ENCODE results near the gene DMBT1. TPM values are rescaled to one million over a fixed set of nuclear protein-coding genes. Genes with fewer than 3 reads are reported as not detected.

The DMBT1 gene
- total RNA-seq, 1 donor, result not detected

DNA sequence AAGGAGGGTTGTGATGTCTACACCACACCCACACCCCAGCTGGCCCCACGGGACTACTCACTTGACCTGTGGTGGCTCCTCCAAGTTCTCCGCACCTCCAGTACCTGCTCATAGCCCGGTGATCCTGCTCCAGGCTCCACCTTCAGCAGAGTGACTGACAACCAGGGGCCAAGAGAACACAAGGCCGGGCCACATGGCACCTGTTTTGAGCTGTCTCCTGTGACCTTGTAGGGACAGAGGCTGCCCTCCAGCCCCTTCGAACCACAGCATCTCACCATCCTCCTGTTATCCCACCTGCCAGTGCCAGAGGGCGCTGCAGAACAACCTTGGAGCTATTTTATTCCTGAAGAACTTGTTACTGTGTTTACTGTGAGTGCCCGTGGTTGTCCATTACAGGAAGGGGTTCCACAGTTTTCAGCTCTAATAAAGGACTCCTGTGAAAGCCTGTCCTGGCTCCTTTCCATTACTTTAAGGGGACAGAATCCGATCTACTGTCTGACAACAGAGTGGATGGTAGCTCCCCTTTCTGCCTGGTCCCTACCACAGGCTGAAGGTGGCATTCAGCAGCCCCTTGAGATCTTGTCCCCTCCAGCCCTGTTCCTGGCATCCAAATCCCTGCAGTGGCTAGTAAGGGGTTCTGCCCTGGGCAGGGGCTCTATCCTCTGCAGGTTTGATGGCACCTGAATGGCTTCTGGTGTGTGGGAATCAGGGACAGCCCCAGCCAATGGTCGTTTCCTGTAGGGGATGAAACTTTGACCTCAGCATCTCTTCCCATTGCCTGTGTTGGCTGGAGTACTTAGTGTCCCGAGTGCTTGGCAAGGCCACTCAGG is 88.3 kb downstream of the DMBT1 start:
- DNase-seq (ENCODE audit: low read depth), result peak; percentile 22
- H3K4me3 ChIP-seq (ENCODE audit: low read depth, low read length), result no peak overlapping the region
- TF ChIP-seq, protein P1, sequence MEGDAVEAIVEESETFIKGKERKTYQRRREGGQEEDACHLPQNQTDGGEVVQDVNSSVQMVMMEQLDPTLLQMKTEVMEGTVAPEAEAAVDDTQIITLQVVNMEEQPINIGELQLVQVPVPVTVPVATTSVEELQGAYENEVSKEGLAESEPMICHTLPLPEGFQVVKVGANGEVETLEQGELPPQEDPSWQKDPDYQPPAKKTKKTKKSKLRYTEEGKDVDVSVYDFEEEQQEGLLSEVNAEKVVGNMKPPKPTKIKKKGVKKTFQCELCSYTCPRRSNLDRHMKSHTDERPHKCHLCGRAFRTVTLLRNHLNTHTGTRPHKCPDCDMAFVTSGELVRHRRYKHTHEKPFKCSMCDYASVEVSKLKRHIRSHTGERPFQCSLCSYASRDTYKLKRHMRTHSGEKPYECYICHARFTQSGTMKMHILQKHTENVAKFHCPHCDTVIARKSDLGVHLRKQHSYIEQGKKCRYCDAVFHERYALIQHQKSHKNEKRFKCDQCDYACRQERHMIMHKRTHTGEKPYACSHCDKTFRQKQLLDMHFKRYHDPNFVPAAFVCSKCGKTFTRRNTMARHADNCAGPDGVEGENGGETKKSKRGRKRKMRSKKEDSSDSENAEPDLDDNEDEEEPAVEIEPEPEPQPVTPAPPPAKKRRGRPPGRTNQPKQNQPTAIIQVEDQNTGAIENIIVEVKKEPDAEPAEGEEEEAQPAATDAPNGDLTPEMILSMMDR (IDR thresholded peaks at IDR 0.05; ENCODE audit: insufficient read depth, low read depth, low read length), result peak; percentile 59

DNA sequence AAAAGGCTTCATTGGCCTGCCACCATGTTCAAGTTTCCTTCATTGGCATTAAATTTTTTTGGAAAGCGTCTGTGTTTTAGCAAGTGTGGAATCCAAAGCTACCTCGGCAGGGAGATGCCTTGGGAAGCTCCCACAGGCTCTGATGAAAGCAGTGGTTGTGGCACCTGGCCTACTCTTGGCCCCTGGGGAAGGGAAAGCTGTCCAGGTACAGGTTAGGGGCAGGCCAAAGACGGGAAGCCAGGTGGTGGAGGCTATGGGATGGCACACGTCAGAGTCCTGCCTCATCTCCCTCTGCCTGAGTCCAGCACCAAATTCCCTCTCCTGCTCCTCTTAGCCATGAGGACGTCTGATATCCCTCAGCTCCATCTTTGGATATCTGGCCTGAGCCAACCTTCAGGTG is 89.3 kb downstream of the DMBT1 start:
- TF ChIP-seq, protein P1 (IDR thresholded peaks at IDR 0.05; ENCODE audit: insufficient read depth, low read depth, low read length), result no peak
- H3K4me3 ChIP-seq (ENCODE audit: low read depth, low read length), result no peak overlapping the region
- no peak for DNase-seq (ENCODE audit: low read depth)

DNA sequence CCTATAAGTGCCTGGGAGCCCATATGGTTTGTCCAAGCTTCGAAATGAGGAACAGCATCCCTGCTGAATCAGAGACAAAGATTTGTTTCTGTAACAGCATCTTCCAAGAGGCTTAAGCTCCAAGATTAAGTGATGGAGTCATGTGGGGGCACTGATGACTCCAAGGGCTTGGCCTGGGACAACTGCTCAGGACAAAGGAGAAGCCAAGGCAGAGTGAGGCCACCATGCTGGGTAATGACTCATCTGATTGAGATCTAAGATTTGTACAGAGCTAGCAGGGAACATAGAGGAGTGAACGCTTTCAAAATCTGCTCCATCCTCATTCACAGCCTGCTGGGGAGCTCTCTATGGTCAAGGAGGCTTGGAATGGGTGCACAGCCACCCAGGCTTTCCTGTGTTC is 89.8 kb downstream of the DMBT1 start:
- H3K4me3 ChIP-seq (ENCODE audit: low read depth, low read length), result no peak overlapping the region
- TF ChIP-seq, protein P1 (IDR thresholded peaks at IDR 0.05; ENCODE audit: insufficient read depth, low read depth, low read length), result no peak
- no peak for DNase-seq (ENCODE audit: low read depth)

DNA sequence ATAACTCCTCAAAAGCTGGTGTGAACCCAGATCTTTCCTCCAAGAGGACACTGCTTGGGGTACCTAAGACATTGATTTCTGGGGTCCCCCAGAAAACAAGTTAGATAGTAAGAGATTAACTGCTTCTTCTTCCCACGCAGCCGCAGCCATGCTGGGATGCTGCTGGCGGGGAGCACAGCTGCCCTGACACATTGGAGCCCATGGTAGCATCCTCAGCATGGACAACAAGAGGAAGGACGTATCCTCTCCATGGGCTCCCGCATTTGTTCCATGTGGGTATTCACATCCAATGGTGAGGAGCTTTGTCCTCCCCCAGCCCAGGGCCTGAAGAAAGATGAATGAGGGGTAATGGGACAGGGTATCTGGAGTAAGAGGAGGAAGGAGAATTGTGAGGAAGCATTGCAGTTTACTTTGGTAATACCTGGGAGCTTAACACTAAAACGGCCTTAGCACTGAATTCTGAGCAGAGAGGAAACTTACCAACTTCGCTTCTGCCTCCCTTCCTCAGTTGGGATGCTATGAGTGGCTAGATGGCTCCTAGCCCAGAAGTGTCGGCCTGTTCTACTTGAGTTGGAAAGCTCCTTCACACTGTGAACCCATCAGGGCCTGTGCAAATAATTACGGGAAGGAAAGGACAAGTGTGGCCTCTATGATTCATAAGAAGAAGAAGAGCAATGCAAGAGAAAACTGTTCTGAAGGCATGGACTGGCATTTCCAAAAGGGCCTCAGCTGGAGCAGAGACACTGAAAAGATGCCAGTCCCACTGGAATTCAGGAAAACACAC is 95.2 kb downstream of the DMBT1 start:
- no peak overlapping the region for H3K4me3 ChIP-seq (ENCODE audit: low read depth, low read length)
- no peak for DNase-seq (ENCODE audit: low read depth)
- TF ChIP-seq, protein P1 (IDR thresholded peaks at IDR 0.05; ENCODE audit: insufficient read depth, low read depth, low read length), result no peak

DNA sequence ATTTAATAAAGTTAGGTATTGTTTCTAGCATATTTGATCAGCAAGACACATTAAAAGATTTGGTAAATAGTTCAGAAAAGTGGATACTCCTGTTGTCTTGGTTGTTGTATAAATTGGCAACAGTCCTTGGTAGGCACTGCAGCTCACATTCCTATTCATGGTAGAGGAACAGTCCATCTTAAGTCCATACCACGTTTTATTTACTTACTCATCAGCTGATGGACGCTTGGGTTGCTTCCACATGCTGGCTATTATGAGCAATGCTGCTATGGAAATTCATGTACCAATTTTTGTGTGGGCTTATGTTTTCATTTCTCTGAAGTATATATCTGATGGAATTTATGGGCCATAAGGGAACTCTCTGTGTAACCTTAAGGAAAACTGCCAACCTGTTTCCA is 95.8 kb downstream of the DMBT1 start:
- no peak overlapping the region for H3K4me3 ChIP-seq (ENCODE audit: low read depth, low read length)
- TF ChIP-seq, protein P1 (IDR thresholded peaks at IDR 0.05; ENCODE audit: insufficient read depth, low read depth, low read length), result no peak
- no peak for DNase-seq (ENCODE audit: low read depth)

DNA sequence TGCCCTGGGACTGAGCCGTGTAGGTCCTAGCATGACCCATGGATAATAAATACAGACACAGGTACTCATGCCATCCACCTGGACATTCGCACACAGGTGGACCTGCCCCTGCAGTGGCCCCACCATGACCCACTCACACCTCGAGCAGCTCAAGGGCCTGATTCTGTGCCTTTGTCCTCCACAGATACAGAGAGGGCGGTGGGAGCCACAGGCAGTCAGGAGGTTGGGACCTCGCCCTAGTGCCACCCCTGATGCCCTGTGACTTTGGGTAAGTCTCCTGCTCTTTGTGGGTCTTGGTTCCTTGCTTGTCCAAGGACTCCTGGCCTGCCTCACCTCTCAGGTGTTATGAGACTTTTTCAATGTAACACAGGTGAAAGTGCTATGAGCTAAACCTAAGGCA is 96.2 kb downstream of the DMBT1 start:
- H3K4me3 ChIP-seq (ENCODE audit: low read depth, low read length), result no peak overlapping the region
- DNase-seq (ENCODE audit: low read depth), result no peak
- TF ChIP-seq, protein P1 (IDR thresholded peaks at IDR 0.05; ENCODE audit: insufficient read depth, low read depth, low read length), result no peak
